GM19328 (cell line): ENCODE measurements around the gene HTATSF1.

Source experiments
- ATAC-seq: cut with Tn5 transposase; IDR thresholded peaks from one replicate; pipeline ENCODE4 v1.9.1; 2021; ENCODE audit warnings: mild to moderate bottlenecking, moderate library complexity; ENCODE audit not compliant: unreplicated experiment

Gene HTATSF1

GRCh38 chrX:136497556-136498052 lies at the start of gene HTATSF1:
Gene HTATSF1, plus strand, starts transcription at chrX:136497592. Its CDS starts 93 bp downstream, at chrX:136497685.
- ATAC-seq: peak; percentile 8

GRCh38 chrX:136447968-136448367 lies 49.4 kb upstream of the HTATSF1 start:
- no peak for ATAC-seq

GRCh38 chrX:136450050-136450830 lies 47.2 kb upstream of the HTATSF1 start:
- ATAC-seq: no peak

GRCh38 chrX:136452614-136453013 lies 44.8 kb upstream of the HTATSF1 start:
- no peak for ATAC-seq

- no peak for ATAC-seq
Measured at GRCh38 chrX:136453114-136453513, 44.3 kb upstream of the HTATSF1 start.

- ATAC-seq: no peak
Measured at GRCh38 chrX:136453771-136454170, 43.6 kb upstream of the HTATSF1 start.

- no peak for ATAC-seq
Measured at GRCh38 chrX:136456133-136456532, 41.3 kb upstream of the HTATSF1 start.

GRCh38 chrX:136457303-136457917 lies 40.0 kb upstream of the HTATSF1 start:
- no peak for ATAC-seq

GRCh38 chrX:136464589-136464988 lies 32.8 kb upstream of the HTATSF1 start:
- ATAC-seq: no peak

- no peak for ATAC-seq
Measured at GRCh38 chrX:136467303-136467702, 30.1 kb upstream of the HTATSF1 start.

GRCh38 chrX:136468391-136469103 lies 28.8 kb upstream of the HTATSF1 start:
- ATAC-seq: no peak

- ATAC-seq: no peak
Measured at GRCh38 chrX:136473663-136474062, 23.7 kb upstream of the HTATSF1 start.

- ATAC-seq: no peak
Measured at GRCh38 chrX:136475236-136475635, 22.2 kb upstream of the HTATSF1 start.

- no peak for ATAC-seq
Measured at GRCh38 chrX:136476501-136476900, 20.9 kb upstream of the HTATSF1 start.

GRCh38 chrX:136477026-136477425 lies 20.4 kb upstream of the HTATSF1 start:
- no peak for ATAC-seq

- ATAC-seq: no peak
Measured at GRCh38 chrX:136480383-136480782, 17.0 kb upstream of the HTATSF1 start.

GRCh38 chrX:136487647-136488046 lies 9.7 kb upstream of the HTATSF1 start, which contains the start of gene BRS3:
Gene BRS3, plus strand, starts transcription at chrX:136487947. Its CDS starts 168 bp downstream, at chrX:136488115.
- ATAC-seq: no peak

- ATAC-seq: no peak
Measured at GRCh38 chrX:136488706-136489105, 8.7 kb upstream of the HTATSF1 start.

- ATAC-seq: no peak
Measured at GRCh38 chrX:136491832-136492231, 5.6 kb upstream of the HTATSF1 start.

GRCh38 chrX:136493011-136493410 lies 4.4 kb upstream of the HTATSF1 start:
- ATAC-seq: no peak

- no peak for ATAC-seq
Measured at GRCh38 chrX:136495043-136495442, 2.3 kb upstream of the HTATSF1 start.
